ENCODE measurements around the gene EFCAB10.
"Not testable (repeated sequence)": the region's sequence is repeated elsewhere in the genome, so short reads cannot be mapped to it uniquely, and the experiment has no call there.

DNA sequence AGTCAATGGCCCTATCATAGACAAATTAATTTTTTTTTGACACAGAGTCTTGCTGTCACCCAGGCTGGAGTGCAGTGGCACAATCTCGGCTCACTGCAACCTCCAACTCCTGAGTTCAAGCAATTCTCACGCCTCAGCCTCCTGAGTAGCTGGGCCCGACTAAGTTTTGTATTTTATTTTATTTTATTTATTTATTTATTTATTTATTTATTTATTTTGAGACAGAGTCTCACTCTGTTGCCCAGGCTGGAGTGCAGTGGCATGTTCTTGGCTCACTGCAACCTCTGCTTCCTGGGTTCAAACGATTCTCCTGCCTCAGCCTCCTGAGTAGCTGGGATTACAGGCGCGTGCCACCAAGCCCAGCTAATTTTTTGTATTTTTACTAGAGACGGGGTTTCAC, 65.7 kb downstream of the EFCAB10 start:
- TF ChIP-seq POLR2A (IDR thresholded peaks at IDR 0.05), result not testable (repeated sequence)
- TF ChIP-seq, protein P1, sequence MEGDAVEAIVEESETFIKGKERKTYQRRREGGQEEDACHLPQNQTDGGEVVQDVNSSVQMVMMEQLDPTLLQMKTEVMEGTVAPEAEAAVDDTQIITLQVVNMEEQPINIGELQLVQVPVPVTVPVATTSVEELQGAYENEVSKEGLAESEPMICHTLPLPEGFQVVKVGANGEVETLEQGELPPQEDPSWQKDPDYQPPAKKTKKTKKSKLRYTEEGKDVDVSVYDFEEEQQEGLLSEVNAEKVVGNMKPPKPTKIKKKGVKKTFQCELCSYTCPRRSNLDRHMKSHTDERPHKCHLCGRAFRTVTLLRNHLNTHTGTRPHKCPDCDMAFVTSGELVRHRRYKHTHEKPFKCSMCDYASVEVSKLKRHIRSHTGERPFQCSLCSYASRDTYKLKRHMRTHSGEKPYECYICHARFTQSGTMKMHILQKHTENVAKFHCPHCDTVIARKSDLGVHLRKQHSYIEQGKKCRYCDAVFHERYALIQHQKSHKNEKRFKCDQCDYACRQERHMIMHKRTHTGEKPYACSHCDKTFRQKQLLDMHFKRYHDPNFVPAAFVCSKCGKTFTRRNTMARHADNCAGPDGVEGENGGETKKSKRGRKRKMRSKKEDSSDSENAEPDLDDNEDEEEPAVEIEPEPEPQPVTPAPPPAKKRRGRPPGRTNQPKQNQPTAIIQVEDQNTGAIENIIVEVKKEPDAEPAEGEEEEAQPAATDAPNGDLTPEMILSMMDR (IDR thresholded peaks at IDR 0.05), result not testable (repeated sequence)
